Dermis microvascular lymphatic vessel endothelial cell (primary cell): ENCODE measurements around the gene BCR. TPM values are rescaled to one million over a fixed set of nuclear protein-coding genes. Genes with fewer than 3 reads are reported as not detected.

ENCODE experiments used
- DNase-seq, 2 donors: peaks; one replicate each; pipeline versions ENCODE4 v3.0.0 to v3.0.0-alpha.2; 2010; ENCODE audit warnings: low read depth in 2 of 2
- total RNA-seq: library from RNA; depleted of rRNA; stranded (reverse); fragments of >200 nt; gene quantifications from 2 replicates; pipeline ENCODE4 v1.2.1, GENCODE V29; 2014

BCR gene
- total RNA-seq, 1 donor from 2014 or later: 95.9 TPM

- DNase-seq: peak; percentile 32 to 96
These were observed 35.3 kb downstream of the BCR start for GRCh38 chr22:23215294-23216241.

- peak; percentile 81 to 82 for DNase-seq
These were observed 36.3 kb downstream of the BCR start for GRCh38 chr22:23216461-23217170.

GRCh38 chr22:23217171-23218052, 37.1 kb downstream of the BCR start:
- peak; percentile 38 to 90 for DNase-seq

GRCh38 chr22:23218053-23218866, 38.0 kb downstream of the BCR start:
- DNase-seq: peak in 1 of 2 donors; percentile 40

- DNase-seq: peak; percentile 65 to 95
These were observed 38.5 kb downstream of the BCR start for GRCh38 chr22:23218867-23219251.

GRCh38 chr22:23219317-23219716, 39.0 kb downstream of the BCR start:
- DNase-seq: no peak

GRCh38 chr22:23219822-23220484, 39.6 kb downstream of the BCR start:
- DNase-seq: peak in 1 of 2 donors; percentile 66

- peak in 1 of 2 donors; percentile 64 for DNase-seq
These were observed 40.4 kb downstream of the BCR start for GRCh38 chr22:23220485-23221350.

GRCh38 chr22:23221351-23221804, 41.1 kb downstream of the BCR start:
- DNase-seq: no peak

- DNase-seq: no peak
These were observed 41.9 kb downstream of the BCR start for GRCh38 chr22:23222033-23222792.

- no peak for DNase-seq
These were observed 42.7 kb downstream of the BCR start for GRCh38 chr22:23222793-23223568.

- peak; percentile 84 to 94 for DNase-seq
These were observed 43.4 kb downstream of the BCR start for GRCh38 chr22:23223569-23224317.

GRCh38 chr22:23224846-23225245, 44.5 kb downstream of the BCR start:
- DNase-seq: no peak

- DNase-seq: no peak
These were observed 45.0 kb downstream of the BCR start for GRCh38 chr22:23225337-23225723.

- peak in 1 of 2 donors; percentile 84 for DNase-seq
These were observed 45.6 kb downstream of the BCR start for GRCh38 chr22:23225724-23226496.

GRCh38 chr22:23226497-23226850, 46.2 kb downstream of the BCR start:
- no peak for DNase-seq
